ENCODE results near the gene PRKAA2.

DNA sequence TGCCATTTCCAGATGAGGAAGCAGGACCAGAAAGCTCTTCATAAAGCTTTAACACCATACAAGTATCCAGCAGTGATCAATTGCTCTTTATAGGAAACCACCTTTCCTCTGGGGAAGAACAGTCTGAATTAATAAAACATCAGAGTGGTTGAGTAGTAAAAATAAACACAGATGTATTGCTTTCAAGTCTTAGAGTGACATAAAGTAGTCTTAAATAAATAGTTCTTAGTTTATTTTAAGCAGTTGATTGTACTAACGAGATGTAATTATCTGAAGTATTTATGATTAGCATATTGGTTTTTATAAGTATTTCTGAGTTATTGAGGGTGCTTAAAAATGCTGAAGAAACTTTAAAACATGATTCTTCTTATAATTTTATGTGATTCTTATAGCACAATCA, 67.0 kb downstream of the PRKAA2 start:
- TF ChIP-seq, protein P1, sequence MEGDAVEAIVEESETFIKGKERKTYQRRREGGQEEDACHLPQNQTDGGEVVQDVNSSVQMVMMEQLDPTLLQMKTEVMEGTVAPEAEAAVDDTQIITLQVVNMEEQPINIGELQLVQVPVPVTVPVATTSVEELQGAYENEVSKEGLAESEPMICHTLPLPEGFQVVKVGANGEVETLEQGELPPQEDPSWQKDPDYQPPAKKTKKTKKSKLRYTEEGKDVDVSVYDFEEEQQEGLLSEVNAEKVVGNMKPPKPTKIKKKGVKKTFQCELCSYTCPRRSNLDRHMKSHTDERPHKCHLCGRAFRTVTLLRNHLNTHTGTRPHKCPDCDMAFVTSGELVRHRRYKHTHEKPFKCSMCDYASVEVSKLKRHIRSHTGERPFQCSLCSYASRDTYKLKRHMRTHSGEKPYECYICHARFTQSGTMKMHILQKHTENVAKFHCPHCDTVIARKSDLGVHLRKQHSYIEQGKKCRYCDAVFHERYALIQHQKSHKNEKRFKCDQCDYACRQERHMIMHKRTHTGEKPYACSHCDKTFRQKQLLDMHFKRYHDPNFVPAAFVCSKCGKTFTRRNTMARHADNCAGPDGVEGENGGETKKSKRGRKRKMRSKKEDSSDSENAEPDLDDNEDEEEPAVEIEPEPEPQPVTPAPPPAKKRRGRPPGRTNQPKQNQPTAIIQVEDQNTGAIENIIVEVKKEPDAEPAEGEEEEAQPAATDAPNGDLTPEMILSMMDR (IDR thresholded peaks at IDR 0.05; ENCODE audit: low read depth, low read length, poor library complexity, severe bottlenecking): no peak
- TF ChIP-seq EZH2phosphoT487 (IDR thresholded peaks at IDR 0.05; ENCODE audit: borderline replicate concordance, low read length): no peak
